Activated B cell treated with CpG ODN at 0.5 μM for 24 hours (primary cell): Measurements from ENCODE around the gene RASA3. TPM values are rescaled to one million over a fixed set of nuclear protein-coding genes. Genes with fewer than 3 reads are reported as not detected.
A peak's percentile ranks its signal among the peaks of the same experiment; 100 is the strongest.

Source experiments
- ATAC-seq: fragments of 200-7000 bp; cut with Tn5 transposase; one replicate; pipeline ENCODE4 v1.10.0; 2021; ENCODE audit warnings: low read depth, mild to moderate bottlenecking, moderate library complexity
- CTCF ChIA-PET: fragments of 350-600 bp; sonication (Branson Sonifier 250); formaldehyde crosslinking; loops from one replicate; lab custom pipeline; 2021; ENCODE audit warnings: antibody characterized with exemption; lab: Charles Lee
- POLR2A ChIA-PET: fragments of 350-600 bp; sonication (Branson Sonifier 250); formaldehyde crosslinking; loops from one replicate; lab custom pipeline; 2021; ENCODE audit warnings: antibody characterized with exemption; lab: Charles Lee
- DNase-seq: peaks from one replicate; pipeline ENCODE4 v3.0.0; 2022
- H3K27ac Mint-ChIP-seq: one replicate; pipeline ENCODE4 v1.8.0; 2020; ENCODE audit warnings: mixed read lengths
- H3K27me3 Mint-ChIP-seq: one replicate; pipeline ENCODE4 v1.8.0; 2021; ENCODE audit warnings: mixed read lengths
- H3K36me3 Mint-ChIP-seq: one replicate; pipeline ENCODE4 v1.8.0; 2021; ENCODE audit warnings: low read depth, mixed read lengths
- H3K4me1 Mint-ChIP-seq: one replicate; pipeline ENCODE4 v1.8.0; 2021; ENCODE audit warnings: mixed read lengths
- H3K4me3 Mint-ChIP-seq: one replicate; pipeline ENCODE4 v1.8.0; 2020; ENCODE audit warnings: mild to moderate bottlenecking, mixed read lengths
- H3K9me3 Mint-ChIP-seq: one replicate; pipeline ENCODE4 v1.8.0; 2020; ENCODE audit warnings: mixed read lengths
- intact Hi-C: fragments of 100-400 bp; cut with micrococcal nuclease; formaldehyde crosslinking; loops from one replicate; pipeline ENCODE4 v1.15.1; 2024
- total RNA-seq: library from RNA; stranded (reverse); gene quantifications from 2 replicates; pipeline ENCODE4 v1.2.3, GENCODE V29; 2022
- TF ChIP-seq, protein P1 (sequence below): fragments of 200-600 bp; IDR thresholded peaks from one replicate; pipeline ENCODE4 v1.8.0; 2022; ENCODE audit warnings: antibody characterized with exemption, mild to moderate bottlenecking

RASA3 gene
- total RNA-seq, 1 donor from 2014 or later = 20.4 TPM

DNA sequence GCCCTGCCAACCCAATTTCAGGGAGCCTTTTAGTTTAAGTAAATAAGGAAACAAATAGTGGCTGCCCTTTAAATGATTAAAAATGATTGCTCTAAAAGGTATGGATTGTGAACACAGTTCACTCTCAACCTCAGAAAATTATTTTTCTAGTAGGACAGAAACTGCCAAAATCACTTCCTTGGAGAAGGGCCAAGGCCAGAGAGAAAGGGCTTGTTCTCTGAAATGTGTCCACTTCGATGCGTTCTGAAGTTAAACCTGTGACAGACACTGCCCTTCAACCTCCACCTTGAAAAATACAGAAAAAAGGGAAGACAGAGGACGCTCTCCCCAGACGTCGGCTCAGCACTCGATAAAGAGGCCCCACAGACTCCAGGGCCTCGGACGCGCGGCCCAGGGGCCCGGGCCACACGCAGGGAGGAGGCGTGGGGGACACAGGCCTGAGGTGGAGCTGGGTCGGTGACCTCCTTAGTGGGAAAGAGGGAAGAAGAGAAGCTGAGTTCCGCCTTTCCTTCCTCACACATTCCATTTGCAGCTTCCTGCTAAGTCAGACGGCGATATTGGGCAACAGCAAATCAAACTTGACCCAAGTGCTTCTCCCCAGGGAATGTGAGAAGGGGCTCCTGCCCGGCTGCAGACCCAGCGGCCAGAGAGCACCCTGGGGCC lies 63.6 kb downstream of the RASA3 start:
- Mint-ChIP-seq H3K36me3 (peaks cover 30% of the 10 kb centered on the region), H3K9me3 (no peaks in the 10 kb centered on the region), H3K27me3 (no peaks in the 10 kb centered on the region), H3K27ac (peak overlapping the region; percentile 92), H3K4me1 (peaks cover 62% of the 10 kb centered on the region), H3K4me3 (peak overlapping the region; percentile 78)
- ATAC-seq (no peak), DNase-seq (no peak)
- ChIA-PET CTCF (no interaction called here), POLR2A (interaction anchor here (0.8 to 2.3 kb wide), 4 partner anchors 12 to 177 kb away, joined by 3 to 25 read pairs (median 8); no protein-coding TSS in a partner anchor)
- TF ChIP-seq, protein P1, sequence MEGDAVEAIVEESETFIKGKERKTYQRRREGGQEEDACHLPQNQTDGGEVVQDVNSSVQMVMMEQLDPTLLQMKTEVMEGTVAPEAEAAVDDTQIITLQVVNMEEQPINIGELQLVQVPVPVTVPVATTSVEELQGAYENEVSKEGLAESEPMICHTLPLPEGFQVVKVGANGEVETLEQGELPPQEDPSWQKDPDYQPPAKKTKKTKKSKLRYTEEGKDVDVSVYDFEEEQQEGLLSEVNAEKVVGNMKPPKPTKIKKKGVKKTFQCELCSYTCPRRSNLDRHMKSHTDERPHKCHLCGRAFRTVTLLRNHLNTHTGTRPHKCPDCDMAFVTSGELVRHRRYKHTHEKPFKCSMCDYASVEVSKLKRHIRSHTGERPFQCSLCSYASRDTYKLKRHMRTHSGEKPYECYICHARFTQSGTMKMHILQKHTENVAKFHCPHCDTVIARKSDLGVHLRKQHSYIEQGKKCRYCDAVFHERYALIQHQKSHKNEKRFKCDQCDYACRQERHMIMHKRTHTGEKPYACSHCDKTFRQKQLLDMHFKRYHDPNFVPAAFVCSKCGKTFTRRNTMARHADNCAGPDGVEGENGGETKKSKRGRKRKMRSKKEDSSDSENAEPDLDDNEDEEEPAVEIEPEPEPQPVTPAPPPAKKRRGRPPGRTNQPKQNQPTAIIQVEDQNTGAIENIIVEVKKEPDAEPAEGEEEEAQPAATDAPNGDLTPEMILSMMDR = no peak
- intact Hi-C loops = loop anchor here (1.0 to 5.0 kb wide), 2 partner anchors 61 to 159 kb away; no protein-coding TSS in a partner anchor

DNA sequence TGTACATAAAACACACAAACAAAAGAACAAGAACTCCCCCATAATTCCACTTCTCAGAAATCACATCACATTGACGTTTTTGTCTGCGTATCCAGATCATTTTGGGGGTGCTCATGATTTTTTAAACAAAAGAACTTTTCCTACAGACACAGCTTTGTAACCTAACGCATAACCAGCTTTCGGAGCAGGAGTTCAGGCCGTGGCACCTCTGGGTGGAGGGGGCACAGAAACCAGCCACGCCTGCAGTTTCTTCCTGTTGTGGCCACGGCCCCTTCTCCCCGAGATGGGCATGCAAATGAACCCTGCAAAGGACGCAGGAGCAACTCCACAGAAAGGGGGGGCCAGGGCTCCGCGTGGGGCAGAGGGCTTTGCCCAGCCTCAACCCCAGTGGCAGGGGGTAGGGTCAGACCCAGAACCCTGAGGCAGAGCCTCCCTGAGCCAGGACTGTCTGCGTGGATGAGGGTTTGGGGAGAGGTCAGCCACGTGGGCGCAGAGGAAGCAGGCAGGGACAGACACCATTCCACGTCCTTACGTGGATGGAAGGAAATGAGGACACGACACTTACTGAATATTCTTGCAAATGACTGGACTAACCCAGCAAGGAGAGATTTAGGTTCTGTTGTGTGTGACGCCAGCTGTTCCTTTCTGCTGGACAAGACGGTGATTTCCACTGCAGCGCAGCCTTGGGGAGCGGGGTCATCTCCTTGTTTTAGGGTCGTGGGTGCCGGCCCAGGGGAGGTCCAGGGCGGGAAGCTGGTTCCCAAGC lies 64.4 kb downstream of the RASA3 start:
- ChIA-PET CTCF (interaction anchor here (0.7 kb wide), 1 partner anchor 42 kb away, joined by 3 read pairs; no protein-coding TSS in a partner anchor), POLR2A (interaction anchor here (0.7 to 2.3 kb wide), 10 partner anchors 10 to 310 kb away, joined by 3 to 25 read pairs (median 6); partner anchors contain the start of gene UPF3A)
- no peaks in the 10 kb centered on the region for H3K9me3 Mint-ChIP-seq
- no peaks in the 10 kb centered on the region for H3K27me3 Mint-ChIP-seq
- peak overlapping the region; percentile 78 for H3K4me3 Mint-ChIP-seq
- TF ChIP-seq, protein P1 = no peak
- peaks cover 67% of the 10 kb centered on the region for H3K4me1 Mint-ChIP-seq
- peak overlapping the region; percentile 92 for H3K27ac Mint-ChIP-seq
- peaks cover 25% of the 10 kb centered on the region for H3K36me3 Mint-ChIP-seq
- intact Hi-C loops = loop anchor here (1.0 to 5.0 kb wide), 3 partner anchors 43 to 159 kb away; no protein-coding TSS in a partner anchor
- peak; percentile 26 for ATAC-seq
- peak; percentile 46 for DNase-seq

DNA sequence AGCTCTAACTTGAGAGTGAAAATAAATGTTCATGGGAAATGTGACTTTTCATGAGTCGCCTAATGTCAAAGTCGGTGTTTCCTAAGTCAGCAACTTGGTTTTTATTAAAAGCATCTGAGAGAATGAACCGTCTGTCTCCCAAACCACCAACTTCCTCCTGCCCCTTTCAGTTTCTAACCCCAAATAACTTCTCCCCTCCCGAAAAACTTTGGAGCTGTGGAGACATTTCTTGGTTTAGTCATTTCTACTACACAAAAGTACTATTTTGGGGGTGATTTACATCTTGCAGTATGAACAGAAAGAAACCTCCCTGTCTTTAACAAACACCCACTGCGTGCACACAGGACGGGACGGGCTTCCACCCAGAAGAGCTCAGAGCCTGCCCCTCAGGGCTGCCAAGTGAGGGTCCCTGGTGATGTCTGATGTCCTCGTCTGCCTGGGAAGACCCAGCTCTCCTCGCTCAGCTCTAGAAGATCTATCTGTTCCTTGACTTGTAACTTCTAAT lies 65.0 kb downstream of the RASA3 start:
- Mint-ChIP-seq H3K36me3 (peaks cover 19% of the 10 kb centered on the region), H3K9me3 (no peaks in the 10 kb centered on the region), H3K27ac (peak overlapping the region; percentile 92), H3K4me1 (peaks cover 70% of the 10 kb centered on the region), H3K4me3 (peak overlapping the region; percentile 78), H3K27me3 (no peaks in the 10 kb centered on the region)
- TF ChIP-seq, protein P1 = no peak
- ChIA-PET CTCF (interaction anchor here (0.7 kb wide), 1 partner anchor 43 kb away, joined by 3 read pairs; no protein-coding TSS in a partner anchor), POLR2A (interaction anchor here (0.7 to 2.3 kb wide), 10 partner anchors 10 to 309 kb away, joined by 3 to 25 read pairs (median 6); partner anchors contain the start of gene UPF3A)
- intact Hi-C loops = loop anchor here (2.0 to 5.0 kb wide), 2 partner anchors 43 to 160 kb away; no protein-coding TSS in a partner anchor
- ATAC-seq (peak; percentile 43), DNase-seq (no peak)

DNA sequence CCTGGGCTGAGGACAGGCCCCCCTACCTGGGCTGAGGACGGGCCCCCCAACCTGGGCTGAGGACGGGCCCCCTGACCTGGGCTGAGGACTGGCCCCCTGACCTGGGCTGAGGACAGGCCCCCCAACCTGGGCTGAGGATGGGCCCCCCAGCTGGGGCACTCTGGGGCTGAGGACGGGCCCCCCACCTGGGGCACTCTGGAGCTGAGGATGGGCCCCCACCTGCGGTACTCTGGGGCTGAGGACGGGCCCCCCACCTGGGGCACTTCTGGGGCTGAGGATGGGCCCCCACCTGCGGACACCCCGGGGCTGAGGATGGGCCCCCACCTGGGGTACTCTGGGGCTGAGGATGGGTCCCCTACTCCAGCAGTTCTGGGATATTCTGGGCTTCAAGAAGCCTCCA lies 65.5 kb downstream of the RASA3 start:
- Mint-ChIP-seq H3K4me1 (peaks cover 69% of the 10 kb centered on the region), H3K36me3 (peaks cover 17% of the 10 kb centered on the region), H3K4me3 (peak overlapping the region; percentile 78), H3K27me3 (no peaks in the 10 kb centered on the region), H3K9me3 (no peaks in the 10 kb centered on the region), H3K27ac (peak overlapping the region; percentile 92)
- intact Hi-C loops = loop anchor here (2.0 to 5.0 kb wide), 2 partner anchors 44 to 160 kb away; no protein-coding TSS in a partner anchor
- ATAC-seq (no peak), DNase-seq (no peak)
- TF ChIP-seq, protein P1 = no peak
- POLR2A ChIA-PET = interaction anchor here (0.7 to 2.3 kb wide), 9 partner anchors 9 to 309 kb away, joined by 3 to 25 read pairs (median 6); no protein-coding TSS in a partner anchor
- CTCF ChIA-PET = no interaction called here
